Measurements from ENCODE around the gene C1GALT1. TPM values are rescaled to one million over a fixed set of nuclear protein-coding genes. Genes with fewer than 3 reads are reported as not detected.
"Not testable (repeated sequence)": the region's sequence is repeated elsewhere in the genome, so short reads cannot be mapped to it uniquely, and the experiment has no call there.

The C1GALT1 gene
- total RNA-seq, 3 donors from 2014 or later: 23.3 to 38.9 (median 30.1) TPM

GRCh38 chr7:7138897-7139296 lies 43.4 kb upstream of the C1GALT1 start:
- intact Hi-C loops (cut with DNase I, micrococcal nuclease): no loop called here
- Histone ChIP-seq H3K36me3 (ENCODE audit: low read depth) (no peaks in the 10 kb centered on the region), H3K4me1 (ENCODE audit: low read depth) (peaks cover 11% of the 10 kb centered on the region), H3K9me3 (no peaks in the 10 kb centered on the region), H3K4me3 (no peak overlapping the region)
- TF ChIP-seq, protein P1, sequence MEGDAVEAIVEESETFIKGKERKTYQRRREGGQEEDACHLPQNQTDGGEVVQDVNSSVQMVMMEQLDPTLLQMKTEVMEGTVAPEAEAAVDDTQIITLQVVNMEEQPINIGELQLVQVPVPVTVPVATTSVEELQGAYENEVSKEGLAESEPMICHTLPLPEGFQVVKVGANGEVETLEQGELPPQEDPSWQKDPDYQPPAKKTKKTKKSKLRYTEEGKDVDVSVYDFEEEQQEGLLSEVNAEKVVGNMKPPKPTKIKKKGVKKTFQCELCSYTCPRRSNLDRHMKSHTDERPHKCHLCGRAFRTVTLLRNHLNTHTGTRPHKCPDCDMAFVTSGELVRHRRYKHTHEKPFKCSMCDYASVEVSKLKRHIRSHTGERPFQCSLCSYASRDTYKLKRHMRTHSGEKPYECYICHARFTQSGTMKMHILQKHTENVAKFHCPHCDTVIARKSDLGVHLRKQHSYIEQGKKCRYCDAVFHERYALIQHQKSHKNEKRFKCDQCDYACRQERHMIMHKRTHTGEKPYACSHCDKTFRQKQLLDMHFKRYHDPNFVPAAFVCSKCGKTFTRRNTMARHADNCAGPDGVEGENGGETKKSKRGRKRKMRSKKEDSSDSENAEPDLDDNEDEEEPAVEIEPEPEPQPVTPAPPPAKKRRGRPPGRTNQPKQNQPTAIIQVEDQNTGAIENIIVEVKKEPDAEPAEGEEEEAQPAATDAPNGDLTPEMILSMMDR (IDR thresholded peaks at IDR 0.05): no peak
- ATAC-seq: no peak
- no peak for DNase-seq

GRCh38 chr7:7143404-7143803 lies 38.9 kb upstream of the C1GALT1 start:
- DNase-seq; H3K9me3 ChIP-seq; intact Hi-C loops (cut with DNase I, micrococcal nuclease); ATAC-seq; H3K36me3 ChIP-seq (ENCODE audit: low read depth); H3K4me3 ChIP-seq; H3K4me1 ChIP-seq (ENCODE audit: low read depth): not testable (repeated sequence)

DNA sequence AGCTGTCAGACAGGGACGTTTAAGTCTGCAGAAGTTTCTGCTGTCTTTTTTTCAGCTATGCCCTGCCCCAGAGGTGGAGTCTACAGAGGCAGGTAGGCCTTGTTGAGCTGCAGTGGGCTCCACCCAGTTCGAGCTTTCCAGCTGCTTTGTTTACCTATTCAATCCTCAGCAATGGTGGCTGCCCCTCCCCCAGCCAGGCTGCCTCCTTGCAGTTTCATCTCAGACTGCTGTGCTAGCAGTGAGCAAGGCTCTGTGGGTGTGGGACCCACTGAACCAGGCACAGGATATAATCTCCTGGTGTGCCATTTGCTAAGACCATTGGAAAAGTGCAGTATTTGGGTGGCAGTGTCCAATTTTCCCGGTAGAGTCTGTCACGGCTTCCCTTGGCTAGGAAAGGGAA lies 37.2 kb upstream of the C1GALT1 start:
- DNase-seq; ATAC-seq; H3K4me3 ChIP-seq; intact Hi-C loops (cut with DNase I, micrococcal nuclease); H3K4me1 ChIP-seq (ENCODE audit: low read depth); H3K36me3 ChIP-seq (ENCODE audit: low read depth); H3K9me3 ChIP-seq: not testable (repeated sequence)

DNA sequence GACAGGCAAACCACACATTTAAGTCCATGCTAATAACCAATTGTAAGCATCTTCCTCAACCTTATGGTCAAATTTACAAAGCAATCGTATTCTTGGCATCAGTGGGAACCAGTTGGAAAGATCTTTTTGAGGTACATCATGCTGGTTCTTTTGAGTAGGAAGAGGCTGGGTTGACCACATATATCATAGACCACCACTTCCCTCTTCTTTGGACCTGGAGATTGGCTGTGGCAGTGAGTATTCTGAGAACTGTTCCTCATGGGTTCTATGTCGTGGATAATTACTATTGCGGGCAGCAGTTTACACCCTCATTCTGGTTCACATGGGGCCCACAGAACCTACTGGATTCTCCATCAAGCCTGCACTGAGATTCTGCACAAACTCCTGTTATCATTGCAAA lies 35.5 kb upstream of the C1GALT1 start:
- DNase-seq: no peak

DNA sequence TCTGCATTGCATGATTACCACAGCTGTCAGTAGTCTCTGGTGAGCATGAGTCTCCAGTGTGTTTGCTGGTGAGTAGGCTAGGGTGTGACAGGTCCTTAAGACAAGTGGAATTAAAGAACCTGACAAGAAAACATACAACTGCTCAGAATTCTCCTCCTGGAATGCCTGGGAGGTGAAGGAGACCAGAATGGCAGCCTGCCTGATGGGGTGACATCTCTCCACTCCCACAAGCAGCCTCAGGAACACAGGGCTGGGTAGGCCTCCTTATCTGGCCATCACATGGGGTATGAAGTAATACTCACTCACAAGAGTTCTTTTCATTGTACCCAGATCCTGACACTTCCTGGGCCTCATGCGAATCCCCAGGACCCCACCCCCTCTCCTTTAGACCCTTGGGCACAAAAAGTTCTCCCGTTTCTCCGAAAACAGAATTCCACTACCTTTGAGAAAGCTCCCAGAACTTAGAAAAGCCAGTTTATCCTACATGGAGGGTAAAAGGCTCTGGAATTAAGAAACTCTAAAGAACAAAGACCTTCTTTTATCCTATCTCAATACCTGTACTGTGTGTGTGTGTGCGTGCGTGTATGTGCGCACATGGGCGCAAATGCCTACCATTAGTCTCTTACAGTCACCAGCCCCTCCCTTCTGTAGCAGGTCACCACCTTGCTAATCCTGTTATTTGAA lies 33.4 kb upstream of the C1GALT1 start:
- no peaks in the 10 kb centered on the region for H3K36me3 ChIP-seq (ENCODE audit: low read depth)
- ATAC-seq (no peak), DNase-seq (no peak)
- TF ChIP-seq, protein P1 (IDR thresholded peaks at IDR 0.05): no peak
- intact Hi-C loops (cut with DNase I, micrococcal nuclease): no loop called here
- H3K9me3 ChIP-seq: no peaks in the 10 kb centered on the region
- no peak overlapping the region for H3K4me3 ChIP-seq
- no peaks in the 10 kb centered on the region for H3K4me1 ChIP-seq (ENCODE audit: low read depth)

More for the DNA sequence above, 35.5 kb upstream of the C1GALT1 start:
- Histone ChIP-seq H3K4me3 (no peak overlapping the region), H3K4me1 (ENCODE audit: low read depth) (no peaks in the 10 kb centered on the region), H3K9me3 (no peaks in the 10 kb centered on the region), H3K36me3 (ENCODE audit: low read depth) (no peaks in the 10 kb centered on the region)
- TF ChIP-seq, protein P1 (IDR thresholded peaks at IDR 0.05): no peak
- intact Hi-C loops (cut with DNase I, micrococcal nuclease): no loop called here
- no peak for ATAC-seq

GRCh38 chr7:7151285-7151684 lies 31.1 kb upstream of the C1GALT1 start:
- Histone ChIP-seq H3K4me3 (no peak overlapping the region), H3K36me3 (ENCODE audit: low read depth) (no peaks in the 10 kb centered on the region), H3K9me3 (no peaks in the 10 kb centered on the region), H3K4me1 (ENCODE audit: low read depth) (no peaks in the 10 kb centered on the region)
- no peak for ATAC-seq
- DNase-seq: no peak
- TF ChIP-seq, protein P1 (IDR thresholded peaks at IDR 0.05): no peak
- intact Hi-C loops (cut with DNase I, micrococcal nuclease): no loop called here

DNA sequence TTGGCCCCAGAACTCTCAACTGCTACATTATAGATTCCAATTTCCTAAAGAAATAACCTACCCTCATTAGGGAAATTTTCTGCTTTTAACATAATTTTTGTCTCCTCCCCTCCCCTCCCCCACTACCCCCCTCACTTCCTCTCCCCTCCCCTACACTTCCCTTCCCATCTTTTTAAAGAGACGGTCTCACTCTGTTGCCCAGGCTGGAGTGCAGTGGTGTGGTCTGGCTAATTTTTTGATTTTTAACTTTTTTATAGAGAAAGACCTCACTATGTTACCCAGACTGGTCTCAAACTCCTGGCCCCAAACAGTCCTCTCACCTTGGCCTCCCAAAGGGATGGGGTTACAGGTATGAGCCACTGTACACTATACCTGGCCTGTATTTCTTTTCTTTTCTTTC lies 30.5 kb upstream of the C1GALT1 start:
- TF ChIP-seq, protein P1 (IDR thresholded peaks at IDR 0.05): no peak
- Histone ChIP-seq H3K36me3 (ENCODE audit: low read depth) (no peaks in the 10 kb centered on the region), H3K4me3 (no peak overlapping the region), H3K9me3 (no peaks in the 10 kb centered on the region), H3K4me1 (ENCODE audit: low read depth) (no peaks in the 10 kb centered on the region)
- no peak for DNase-seq
- no peak for ATAC-seq
- intact Hi-C loops (cut with DNase I, micrococcal nuclease): no loop called here
